Activated T-cell treated with anti-CD3 and anti-CD28 coated beads, Interleukin-2, amount 50 U/mL, for 1 hour (primary cell): ENCODE results near the gene CDC42EP4.
"Not testable (repeated sequence)": the region's sequence is repeated elsewhere in the genome, so short reads cannot be mapped to it uniquely, and the experiment has no call there.

Source experiments
- DNase-seq: peaks from one replicate; pipeline ENCODE4 v3.0.0-alpha.2; 2020

Gene CDC42EP4

DNA sequence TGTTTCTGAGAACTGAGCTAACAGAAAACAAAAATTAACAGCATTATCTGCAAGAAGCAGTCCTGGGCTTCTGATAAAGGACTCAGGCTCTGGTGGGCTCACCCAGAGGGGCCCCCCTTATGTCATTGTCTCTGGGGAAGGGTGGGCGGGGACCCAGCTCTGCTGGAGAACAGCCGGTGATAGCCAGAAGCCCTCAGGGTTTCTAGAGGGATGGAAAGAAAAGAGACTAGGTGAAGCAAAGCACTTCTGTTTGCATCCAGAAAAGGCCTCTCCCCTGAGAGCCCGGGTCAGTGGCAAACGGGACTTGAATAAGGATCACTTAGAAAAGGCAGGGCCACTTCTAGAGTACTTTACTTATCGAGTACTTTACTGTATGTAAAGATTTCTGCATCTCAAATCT, 7.0 kb upstream of the CDC42EP4 start:
- no peak for DNase-seq

DNA sequence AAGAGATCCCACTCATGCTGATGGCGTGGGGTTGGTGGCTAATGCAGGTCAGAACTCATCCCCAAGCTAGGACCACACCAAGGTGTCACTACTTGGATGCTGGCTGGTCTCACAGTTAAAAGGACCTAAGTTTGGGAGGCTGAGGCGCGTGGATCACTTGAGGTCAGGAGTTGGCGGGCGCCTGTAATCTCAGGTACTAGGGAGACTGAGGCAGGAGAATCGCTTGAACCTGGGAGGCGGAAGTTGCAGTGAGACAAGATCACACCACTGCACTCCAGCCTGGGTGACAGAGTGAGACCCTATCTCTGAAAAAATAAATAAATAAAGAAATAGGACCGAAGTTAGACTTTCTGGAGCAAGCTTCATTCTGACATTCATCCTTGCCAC, 6.6 kb upstream of the CDC42EP4 start:
- no peak for DNase-seq

DNA sequence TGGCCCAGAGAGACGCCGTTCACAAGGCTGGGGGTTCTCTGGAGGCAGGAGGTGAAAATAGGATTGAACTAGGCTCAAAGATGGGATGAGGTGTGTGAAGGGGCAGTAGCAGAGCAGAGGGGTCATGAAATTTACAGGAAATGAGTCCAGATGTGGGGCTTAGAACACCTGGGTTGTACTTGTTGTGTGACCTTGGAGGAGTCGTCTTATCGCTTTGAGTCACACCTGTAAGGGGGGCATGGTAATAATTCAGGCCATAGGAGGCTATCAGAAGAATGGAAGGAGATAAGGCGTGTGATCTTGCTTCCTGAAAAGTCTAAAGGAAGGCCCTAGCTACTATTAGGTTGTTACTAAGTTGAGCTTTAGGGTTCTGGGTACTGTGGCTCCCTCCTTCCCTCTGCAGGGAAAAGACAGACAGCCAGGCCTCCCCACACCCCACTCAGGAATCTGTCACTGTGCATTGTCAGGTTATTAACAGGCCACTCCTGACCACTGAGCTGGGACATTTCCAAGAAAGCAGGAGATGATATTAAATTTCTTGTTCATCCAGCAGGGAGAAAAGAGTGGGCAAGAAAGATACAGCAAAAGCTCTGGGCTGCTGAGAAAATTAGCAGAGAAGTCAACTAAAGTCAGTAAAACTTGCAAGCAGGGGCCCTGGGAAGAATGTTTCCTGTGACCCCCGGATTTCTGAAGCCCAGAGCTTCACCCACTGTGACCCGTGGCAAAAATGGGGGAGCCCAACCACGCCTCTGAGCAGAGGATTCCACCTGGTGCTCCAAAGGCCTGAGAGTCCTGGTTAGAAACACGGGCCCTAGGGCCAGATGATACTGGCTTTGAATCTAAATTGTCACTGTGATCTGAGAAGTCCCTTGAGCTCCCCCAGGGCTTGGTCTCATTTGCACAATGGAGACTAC, 6.0 kb upstream of the CDC42EP4 start:
- no peak for DNase-seq

DNA sequence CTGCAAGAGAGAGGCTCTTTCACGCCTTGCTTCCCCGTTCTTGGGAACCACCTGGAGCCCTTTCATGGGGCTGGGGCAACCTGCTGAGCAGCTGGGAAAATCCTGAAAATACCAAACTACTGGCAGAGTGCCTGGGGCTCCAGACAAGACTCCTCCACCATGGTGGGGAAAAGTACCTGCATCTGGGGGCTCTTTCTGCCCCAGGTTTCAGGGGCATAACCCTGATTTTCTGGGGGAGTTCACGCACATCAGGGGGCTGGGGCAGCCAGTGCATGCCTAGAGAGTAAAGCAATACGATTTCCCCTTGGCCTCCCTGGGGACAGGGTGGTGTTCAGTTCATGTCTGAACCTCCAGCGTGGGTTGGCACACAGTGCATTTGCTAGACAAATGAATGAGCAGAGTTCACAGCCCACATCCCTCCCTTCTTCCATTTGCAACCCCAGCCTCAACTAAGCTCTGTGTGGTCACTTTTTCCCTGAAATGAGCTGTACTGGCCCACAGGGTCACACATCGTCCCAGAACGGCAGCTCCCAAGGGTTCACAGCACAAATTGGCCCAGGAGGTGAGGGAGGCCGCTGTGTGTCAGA, 5.2 kb upstream of the CDC42EP4 start:
- DNase-seq = no peak

DNA sequence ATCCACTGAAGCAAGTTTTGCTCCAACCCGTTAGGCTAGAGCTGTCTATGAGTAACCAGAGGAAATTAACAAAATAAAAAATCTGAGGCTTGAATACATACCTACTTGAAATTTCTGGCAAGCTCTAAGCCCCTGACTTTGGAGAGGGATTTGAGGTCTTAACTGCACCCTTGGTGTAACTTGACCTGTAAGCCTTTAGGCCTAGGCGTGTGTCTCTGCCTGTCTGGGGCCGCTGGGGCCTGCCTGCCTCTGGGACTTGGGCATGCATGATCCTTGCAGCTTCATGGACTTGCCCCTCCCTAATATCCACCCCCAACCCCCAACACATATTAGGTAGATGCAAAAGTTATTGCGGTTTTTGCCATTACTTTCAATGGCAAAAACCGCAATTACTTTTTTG, 3.7 kb upstream of the CDC42EP4 start:
- no peak for DNase-seq

DNA sequence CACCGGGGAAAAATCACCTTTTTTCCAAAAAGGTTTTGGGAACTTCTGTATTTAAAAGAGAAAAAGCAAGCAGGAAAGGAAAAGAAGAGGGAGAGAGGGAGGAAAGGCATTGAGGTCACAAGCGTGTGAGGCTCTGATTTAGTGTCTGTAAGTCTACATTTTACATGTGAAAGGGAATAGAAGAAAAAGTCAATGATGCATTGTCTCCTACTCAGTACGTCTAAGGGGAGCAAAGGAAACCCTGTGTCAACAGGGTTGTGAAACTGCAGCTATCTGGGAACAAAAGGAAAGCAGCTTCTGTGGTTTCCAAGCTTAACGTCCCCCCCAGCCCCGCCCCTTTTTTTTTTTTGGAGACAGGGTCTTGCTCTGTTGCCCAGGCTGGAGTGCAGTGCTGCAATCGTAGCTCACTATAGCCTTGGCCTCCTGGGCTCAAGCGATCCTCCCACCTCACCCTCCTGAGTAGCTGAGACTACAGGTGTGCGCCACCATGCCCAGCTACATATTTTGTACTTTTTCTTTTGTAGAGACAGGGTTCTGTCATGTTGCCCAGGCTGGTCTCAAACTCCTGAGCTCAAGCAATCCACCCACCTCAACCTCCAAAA, 1.8 kb upstream of the CDC42EP4 start:
- DNase-seq = no peak

DNA sequence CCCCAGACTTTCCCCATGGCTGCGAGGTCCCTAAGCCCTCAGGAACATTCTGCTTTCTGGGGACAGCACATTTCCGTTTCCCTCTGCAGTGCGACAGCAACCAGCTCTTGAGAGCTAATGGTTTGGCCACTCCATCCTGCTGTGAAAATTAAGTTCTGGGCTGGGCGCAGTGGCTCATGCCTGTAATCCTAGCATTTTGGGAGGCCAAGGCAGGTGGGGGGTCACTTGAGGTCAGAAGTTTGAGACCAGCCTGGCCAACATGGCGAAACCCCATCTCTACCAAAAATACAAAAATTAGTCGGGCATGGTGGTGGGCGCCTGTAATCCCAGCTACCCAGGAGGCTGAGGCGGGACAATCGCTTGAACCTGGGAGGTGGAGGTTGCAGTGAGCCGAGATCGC, 1.1 kb upstream of the CDC42EP4 start:
- DNase-seq = not testable (repeated sequence)

DNA sequence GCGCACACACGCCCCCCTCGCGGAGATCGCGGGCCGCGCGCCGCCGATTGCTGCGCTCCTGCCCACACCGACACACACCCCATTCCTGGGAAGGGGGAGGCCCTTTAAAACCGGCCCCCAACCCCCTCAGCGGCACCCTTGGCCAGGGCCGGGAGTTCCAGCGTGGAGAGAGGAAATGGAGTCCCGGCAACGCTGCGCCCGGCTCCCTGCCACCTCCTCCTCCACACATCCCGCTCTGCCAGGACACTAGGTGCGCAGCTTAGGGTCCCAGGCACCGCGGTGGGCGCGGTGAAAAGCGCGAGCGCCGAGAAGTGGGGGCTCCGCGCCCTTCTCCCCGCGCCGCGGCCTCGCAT, 397 bp downstream of the CDC42EP4 start:
- no peak for DNase-seq

DNA sequence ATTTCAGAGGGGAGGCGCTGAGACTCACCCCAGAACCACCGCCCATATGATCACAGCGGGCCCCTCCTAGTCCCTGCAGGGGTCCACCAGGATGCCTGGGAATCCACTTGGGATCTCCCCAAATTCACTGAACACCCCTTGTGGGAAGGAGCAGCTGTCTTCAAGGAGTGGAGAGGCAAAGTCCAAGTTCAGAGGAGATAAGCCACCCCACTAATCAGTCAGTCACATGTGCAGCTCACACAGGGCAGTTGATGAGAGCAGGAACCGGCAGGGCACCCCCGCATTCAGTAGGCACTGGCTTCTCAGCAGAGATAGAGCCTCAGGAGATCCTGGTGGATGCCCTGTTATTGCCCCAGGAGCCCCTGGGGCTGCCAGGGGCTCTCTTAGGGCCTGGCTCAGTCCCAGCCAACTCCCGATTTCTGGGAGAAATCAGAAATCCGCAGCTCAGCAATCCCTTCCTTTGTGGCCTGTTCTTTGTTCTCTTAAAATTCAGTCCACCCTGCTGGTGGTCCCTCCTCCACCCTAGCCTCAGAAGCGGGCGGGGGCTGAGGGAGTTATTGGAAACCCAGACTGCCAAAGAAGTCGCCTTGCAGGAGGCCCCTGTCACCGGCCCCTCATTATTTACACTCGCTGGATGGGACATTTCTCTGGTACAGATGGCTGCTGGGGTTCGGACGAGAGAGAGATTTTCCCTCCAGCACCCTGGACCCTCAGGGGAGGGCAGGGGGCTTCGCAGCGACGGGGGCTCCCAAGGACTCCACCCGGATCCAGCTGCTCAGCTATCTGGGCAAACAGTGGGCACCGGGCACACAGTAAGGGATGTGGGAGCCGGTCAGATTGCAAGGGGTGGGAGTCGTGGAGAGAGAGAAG, 1.8 kb downstream of the CDC42EP4 start:
- no peak for DNase-seq

DNA sequence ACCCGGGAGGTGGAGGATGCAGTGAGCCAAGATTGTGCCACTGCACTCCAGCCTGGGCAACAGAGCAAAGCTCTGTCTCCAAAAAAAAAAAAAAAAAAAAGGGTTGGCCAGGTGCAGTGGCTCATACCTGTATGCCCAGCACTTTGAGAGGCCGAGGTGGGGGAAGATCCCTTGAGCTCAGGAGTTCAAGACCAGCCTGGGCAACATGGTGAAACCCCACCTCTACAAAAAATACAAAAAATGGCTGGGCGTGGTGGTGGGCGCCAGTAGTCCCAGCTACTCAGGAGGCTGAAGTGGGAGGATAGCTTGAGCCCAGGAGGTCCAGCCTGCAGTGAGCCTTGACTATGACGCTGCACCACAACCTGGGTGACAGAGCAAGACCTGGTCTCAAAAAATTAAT, 2.8 kb downstream of the CDC42EP4 start:
- DNase-seq = not testable (repeated sequence)

DNA sequence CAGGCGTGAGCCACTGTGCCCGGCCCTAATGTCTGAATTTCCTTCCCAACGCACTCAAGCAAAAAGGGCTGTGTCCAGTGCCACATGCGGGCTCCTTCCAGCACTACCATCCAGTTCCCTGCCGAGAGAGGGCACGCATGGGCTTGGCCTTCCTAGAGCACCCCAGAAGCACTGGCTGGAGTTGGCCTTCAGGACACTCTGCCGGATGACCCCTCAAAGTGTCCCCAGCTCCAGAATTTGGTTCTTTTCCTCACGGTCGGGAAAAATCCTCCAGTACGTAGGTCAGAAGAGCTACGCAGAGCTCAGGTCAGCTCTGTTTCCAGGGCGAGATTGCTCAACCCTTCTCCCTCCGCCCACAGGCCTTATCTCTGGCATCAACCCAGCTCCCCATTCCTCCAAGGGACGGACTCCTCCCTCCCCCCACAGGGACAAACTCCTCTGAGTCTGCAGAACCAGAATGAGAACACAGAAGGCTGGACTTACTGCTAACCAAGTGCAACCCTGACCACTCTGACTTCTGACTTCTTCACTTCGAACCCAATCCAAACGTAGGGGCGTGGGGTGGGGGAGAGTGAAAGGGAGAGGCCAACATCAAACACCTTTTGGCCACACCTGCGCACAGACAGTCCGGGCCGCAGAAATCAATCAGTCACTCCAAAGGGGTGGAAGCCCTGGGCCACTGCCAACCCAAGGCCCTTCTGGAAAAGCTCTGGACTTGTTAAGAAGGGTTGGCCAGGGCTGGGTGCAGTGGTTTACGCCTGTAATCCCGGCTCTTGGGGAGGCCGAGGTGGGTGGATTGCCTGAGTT, 3.6 kb downstream of the CDC42EP4 start:
- no peak for DNase-seq

DNA sequence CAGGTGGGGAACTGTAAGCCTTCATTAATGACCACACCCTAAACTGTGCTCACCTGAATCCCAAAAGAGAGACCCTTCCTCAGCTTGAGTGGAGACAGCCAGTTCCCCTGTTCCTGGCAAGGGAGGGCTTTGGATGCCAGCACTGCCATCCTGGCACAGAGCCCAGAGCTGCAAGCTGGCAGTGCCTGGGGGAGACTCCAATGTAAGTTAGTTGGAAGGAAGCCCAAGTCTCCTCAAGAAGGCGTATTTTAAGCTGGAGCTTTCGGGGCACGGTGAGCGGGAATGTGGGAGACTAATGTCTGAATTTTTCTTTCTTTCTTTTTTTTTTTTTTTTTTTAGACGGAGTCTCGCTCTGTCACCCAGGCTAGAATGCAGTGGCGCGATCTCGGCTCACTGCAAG, 4.7 kb downstream of the CDC42EP4 start:
- DNase-seq = no peak

DNA sequence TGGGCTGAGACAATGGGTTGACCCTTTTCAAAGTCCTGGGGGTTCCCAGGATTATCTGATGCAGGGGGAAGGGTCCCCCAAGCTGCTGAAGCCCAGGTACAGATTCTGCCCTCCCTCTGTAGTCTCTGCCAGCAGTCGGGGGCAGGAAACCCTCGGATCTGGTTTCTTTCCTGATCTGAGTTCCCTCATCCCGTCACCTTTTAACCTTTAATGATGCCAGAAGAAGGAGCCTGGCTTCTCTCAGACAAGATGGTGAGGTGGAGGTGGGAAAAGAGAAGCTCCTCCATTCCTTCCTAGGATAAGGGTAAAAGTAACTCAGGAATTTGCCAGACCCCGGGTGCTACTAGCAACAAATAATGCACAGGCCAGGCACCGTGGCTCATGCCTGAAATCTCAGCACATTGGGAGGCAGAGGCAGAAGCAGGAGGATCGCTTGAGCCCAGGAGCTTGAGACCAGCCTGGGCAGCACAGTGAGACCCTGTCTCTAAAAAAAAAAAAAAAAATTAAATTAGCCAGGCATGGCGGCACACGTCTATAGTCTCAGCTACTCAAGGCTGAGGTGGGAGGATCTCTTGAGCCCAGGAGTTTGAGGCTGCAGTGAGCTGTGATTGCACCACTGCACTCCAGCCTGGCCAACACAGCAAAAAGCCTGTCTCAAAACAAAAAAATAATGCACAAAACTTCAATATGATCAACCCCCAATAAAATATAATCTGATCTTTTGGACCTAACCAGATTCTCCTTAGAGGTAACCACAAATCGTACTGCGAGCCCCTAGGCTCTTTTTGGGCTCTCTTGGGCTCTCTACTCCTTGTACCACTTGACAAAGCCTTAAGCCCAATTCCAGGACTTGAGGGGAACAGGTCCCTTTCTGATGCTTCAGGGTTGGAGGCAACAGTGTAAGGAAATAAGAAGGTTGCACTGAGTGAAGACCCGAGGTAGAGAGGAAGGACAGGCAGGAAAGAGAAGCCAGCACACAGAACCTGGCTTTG, 5.7 kb downstream of the CDC42EP4 start:
- DNase-seq = no peak

DNA sequence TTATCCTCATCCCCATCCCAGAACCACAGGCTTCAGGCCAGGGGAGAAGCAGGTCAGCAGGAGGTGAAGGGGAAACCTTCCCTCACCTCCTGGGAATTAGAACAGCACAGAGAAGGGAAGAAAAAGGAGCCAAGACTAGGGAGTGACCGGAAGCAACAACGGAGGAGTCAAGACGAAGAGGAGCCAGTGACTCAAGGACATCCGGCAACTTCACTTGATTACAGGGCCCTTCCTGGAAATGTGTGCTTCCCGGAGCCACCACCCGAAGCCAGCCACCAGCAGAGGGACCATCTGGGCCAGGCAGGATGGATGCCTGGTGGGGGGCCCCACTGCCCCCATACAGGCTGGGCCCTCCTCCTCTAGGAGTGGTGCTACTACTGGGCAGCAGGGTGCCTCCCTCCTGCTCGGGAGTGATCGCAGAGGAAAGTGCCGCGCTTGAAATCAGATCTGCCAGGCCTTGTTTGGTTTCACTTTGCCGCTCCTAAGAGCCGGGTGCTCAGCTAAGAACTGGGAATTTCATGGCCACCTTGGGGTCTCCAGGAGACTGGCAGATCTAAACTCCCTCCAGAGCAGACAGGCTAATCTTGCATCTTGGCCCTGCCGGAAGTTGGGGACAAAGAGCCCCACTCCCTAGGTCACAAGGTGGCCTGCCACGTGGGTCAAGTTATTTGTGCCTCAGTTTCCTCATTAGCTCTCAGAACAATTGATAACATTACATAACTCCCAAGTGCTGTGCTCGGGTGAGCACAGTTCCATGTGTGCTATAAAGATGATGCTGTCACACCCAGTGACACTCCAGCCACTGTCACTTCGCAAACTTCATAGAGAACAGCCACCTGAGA, 6.6 kb downstream of the CDC42EP4 start:
- no peak for DNase-seq

DNA sequence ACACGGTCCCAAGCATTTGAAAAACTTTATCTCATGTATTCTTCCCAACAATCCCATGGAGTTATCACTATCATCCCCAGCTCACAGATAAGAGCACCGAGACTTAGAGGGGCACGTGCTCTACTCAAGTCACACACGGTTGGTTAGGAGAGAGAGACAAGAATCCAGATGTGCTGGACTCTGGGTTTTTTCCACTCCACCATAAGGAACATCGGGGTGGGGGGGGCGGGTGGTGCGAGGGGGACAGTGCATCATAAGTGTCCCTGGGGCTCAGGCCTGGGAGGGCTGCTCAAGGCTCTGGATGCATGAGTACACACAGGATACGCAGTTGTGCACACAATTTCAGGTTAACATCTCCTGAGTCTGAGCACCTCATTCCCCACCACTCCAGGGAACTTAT, 7.4 kb downstream of the CDC42EP4 start:
- DNase-seq = no peak

DNA sequence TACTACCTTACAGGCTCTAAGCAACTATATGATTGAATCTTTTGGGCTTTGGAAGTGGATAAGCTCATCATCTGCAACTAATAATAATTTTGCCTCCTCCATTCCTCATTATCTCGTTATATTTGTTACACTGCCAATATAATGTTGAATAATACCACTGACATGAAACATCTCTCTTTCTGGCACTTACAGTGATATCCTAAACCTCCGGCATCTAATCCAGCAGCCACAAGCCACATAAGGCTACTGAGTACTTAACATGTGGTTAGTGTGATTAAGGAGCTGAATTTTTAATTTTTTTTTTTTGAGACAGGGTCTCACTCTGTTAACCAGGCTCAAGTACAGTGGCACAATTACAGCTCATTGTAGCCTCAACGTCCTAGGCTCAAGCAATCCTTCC, 9.6 kb downstream of the CDC42EP4 start:
- no peak for DNase-seq

DNA sequence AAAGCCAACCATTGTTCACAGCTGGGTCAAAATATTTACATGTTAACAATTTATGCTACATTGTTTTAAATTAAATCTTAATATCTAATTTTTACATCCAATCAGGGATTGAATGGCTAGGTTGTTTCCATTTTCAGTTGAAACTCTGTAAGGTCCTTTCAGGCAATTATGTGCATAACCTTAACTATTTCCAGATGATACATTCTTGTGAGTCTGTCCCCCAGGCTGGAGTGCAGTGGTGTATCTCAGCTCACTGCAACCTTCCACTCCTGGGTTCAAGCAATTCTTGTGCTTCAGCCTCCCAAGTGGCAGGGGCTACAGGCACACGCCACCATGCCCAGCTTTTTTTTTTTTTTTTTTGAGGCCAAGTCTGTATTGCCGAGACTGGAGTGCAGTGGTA, 10.4 kb downstream of the CDC42EP4 start:
- DNase-seq = no peak

DNA sequence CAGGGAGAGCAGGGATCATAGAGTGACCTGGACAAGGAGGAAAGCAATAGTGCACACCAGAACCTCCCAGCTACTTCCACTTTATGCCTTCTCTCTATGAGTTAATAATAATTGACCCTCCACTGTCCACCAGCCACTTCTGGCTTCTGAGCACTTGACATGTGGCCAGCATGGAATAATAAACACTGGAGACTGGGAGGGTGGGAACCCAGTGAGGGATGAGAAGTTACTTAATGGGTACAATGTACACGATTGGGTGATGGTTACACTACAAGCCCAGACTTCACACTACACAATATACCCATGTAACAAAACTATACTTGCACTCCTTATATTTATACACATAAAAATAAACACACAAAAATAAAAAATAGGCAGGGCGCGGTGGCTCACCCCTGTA, 11.4 kb downstream of the CDC42EP4 start:
- no peak for DNase-seq

DNA sequence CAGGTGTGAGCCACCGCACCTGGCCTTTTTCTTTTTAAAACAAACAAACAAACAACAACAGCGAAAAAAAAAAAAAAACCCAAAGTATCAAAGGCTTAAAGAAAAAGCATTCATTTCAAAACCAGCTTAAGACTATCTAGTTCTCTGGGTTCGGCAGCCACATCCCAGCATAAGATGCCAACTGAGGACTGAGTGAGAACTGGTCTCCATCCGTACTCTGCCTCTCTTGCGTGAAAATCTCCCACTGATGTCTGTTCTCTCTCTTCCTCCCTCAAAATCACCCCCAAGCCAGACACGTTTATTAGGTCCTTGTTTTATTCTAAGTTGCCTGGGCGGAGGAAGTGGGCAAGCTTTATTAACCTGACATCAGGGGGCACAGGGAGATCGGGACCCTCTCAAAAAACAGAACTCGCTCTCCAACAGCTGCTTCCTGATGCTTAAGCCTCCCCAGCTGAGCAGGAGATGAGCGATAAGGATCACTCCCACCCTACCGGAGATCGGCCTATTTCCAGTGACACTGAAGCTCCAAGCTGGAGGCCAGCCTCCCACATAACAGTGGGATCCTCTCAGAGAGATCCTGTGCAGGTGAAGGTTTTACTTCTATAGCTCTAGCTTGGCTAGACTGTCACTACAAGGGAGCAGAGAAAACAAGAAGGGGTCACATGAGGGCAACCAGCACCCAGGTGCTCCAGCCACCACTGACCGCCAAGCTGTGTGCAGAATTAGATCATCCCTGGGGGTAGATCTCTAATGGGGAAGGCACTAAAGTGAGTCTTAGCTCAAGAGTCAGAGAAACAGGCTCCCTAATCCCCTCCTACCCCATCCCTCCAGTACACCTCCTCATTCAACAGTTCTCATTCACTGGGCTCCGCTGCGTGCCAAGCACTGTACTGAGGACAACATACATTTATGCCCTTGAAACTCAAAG, 13.6 kb downstream of the CDC42EP4 start:
- no peak for DNase-seq
